Brain microvascular endothelial cell (primary cell): ENCODE results near the gene TRAM2.
A peak's percentile ranks its signal among the peaks of the same experiment; 100 is the strongest.

Experiments used
- DNase-seq: peaks from one replicate; pipeline ENCODE4 v3.0.0-alpha.2; 2020
- H3K27ac ChIP-seq: fragments of 250-450 bp; sonication (Bioruptor Pico); 2 replicates; pipeline ENCODE4 v1.5.1; 2020; ENCODE audit warnings: mild to moderate bottlenecking, moderate library complexity
- H3K27me3 ChIP-seq: fragments of 250-450 bp; sonication (Bioruptor Pico); replicated peaks from 2 replicates; pipeline ENCODE4 v1.5.1; 2020; ENCODE audit warnings: mild to moderate bottlenecking
- H3K36me3 ChIP-seq: fragments of 250-450 bp; sonication (Bioruptor Pico); replicated peaks from 2 replicates; pipeline ENCODE4 v1.5.1; 2020; ENCODE audit warnings: mild to moderate bottlenecking
- H3K4me3 ChIP-seq: 2 replicates; pipeline ENCODE4 v1.5.1; 2011; ENCODE audit warnings: low read depth, mild to moderate bottlenecking, control low read depth, low read length, moderate library complexity
- in situ Hi-C: cut with HindIII; loops from 2 replicates; pipeline ENCODE4 v1.10.0; 2017; ENCODE audit warnings: low sequenced_read_pairs, low pct_ligation_motif_present
- TF ChIP-seq, protein P1 (sequence below): IDR thresholded peaks from 2 replicates; pipeline ENCODE4 v1.5.1; 2011; ENCODE audit warnings: low read depth, mild to moderate bottlenecking, moderate library complexity, low read length, control low read depth, inconsistent platforms; ENCODE audit errors: missing control alignments

TRAM2 gene

DNA sequence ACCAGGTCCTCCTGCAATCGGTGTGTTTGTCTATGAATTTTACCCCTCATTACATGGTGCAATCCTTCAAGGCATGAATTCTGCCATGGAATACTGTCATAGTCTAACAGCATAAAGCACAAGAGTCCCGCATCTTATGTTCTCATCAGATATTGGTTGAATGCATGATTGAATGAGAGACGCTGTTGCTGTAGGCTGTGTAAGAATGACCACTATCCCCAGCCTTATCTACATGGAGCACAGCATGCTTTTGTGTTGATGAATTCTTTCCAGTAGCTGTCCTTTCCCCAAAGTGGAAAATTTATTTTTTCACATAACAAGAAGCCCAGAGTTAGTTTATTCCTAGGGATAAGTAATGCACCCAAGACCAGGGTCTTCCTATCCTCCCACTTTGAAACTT, 5.6 kb upstream of the TRAM2 start:
- H3K27ac ChIP-seq, result no peak overlapping the region

DNA sequence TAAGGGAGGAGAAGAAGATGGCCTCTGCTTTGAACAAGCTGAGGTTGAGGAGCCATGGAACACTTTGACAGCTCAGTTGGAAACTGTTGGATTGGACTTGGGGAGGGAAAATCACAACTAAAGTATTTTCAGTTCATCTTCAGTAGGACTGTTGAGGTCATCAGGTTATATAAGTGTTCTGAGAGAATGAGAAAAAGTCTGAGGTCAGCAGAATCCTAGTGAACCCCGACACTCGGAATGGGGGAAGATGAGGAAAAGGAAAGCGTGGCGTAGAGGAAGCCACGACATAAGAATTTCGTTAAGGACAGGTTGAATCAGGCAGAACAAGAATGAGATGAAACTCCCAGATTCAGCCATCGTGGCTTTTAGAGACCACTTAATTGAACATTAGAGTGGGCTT, 4.0 kb upstream of the TRAM2 start:
- Histone ChIP-seq H3K36me3 (no peaks in the 10 kb centered on the region), H3K4me3 (no peak overlapping the region), H3K27ac (no peak overlapping the region), H3K27me3 (no peaks in the 10 kb centered on the region)
- no peak for DNase-seq
- in situ Hi-C loops, result no loop called here
- TF ChIP-seq, protein P1, sequence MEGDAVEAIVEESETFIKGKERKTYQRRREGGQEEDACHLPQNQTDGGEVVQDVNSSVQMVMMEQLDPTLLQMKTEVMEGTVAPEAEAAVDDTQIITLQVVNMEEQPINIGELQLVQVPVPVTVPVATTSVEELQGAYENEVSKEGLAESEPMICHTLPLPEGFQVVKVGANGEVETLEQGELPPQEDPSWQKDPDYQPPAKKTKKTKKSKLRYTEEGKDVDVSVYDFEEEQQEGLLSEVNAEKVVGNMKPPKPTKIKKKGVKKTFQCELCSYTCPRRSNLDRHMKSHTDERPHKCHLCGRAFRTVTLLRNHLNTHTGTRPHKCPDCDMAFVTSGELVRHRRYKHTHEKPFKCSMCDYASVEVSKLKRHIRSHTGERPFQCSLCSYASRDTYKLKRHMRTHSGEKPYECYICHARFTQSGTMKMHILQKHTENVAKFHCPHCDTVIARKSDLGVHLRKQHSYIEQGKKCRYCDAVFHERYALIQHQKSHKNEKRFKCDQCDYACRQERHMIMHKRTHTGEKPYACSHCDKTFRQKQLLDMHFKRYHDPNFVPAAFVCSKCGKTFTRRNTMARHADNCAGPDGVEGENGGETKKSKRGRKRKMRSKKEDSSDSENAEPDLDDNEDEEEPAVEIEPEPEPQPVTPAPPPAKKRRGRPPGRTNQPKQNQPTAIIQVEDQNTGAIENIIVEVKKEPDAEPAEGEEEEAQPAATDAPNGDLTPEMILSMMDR, result no peak

More for the DNA sequence above, 5.6 kb upstream of the TRAM2 start:
- in situ Hi-C loops, result no loop called here
- DNase-seq, result no peak
- H3K27me3 ChIP-seq, result no peaks in the 10 kb centered on the region
- no peaks in the 10 kb centered on the region for H3K36me3 ChIP-seq
- H3K4me3 ChIP-seq, result no peak overlapping the region
- TF ChIP-seq, protein P1, result no peak

DNA sequence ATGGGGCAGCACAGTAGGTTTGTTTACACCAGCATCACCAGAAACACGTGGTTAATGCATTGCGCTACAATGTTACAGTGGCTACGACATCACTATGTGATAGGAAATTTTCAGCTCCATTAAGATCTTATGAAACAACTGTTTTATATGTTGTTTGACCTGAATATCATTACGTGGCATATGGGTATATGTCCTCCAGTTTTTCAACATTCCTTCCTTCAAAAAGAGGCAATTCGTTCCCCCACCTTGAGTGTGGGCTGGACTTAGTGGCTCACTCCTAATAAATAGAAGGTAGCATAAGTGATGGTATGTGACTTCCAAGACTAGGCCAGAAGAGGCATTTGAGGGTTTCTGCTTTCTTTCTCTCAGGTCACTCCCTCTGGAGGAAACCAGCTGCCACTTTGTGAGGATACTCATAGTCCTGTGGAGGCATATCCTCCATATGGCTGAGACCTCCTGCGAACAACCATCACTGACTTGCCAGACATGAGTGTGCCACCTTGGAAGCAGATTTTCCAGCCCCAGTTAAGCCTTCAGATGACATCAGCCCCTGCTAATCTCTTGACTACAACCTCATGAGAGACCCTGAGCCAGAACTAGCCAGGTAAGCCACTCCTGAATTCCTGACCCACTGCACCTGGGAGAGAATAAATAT, 2.3 kb upstream of the TRAM2 start:
- DNase-seq, result no peak
- in situ Hi-C loops, result no loop called here
- Histone ChIP-seq H3K27ac (no peak overlapping the region), H3K4me3 (no peak overlapping the region), H3K36me3 (peaks cover 2% of the 10 kb centered on the region), H3K27me3 (no peaks in the 10 kb centered on the region)
- TF ChIP-seq, protein P1, result no peak

GRCh38 chr6:52577778-52578463, 1.1 kb upstream of the TRAM2 start:
- Histone ChIP-seq H3K27ac (peak overlapping the region; percentile 92), H3K36me3 (peaks cover 6% of the 10 kb centered on the region), H3K27me3 (no peaks in the 10 kb centered on the region), H3K4me3 (peak overlapping the region; percentile 60)
- DNase-seq, result no peak
- in situ Hi-C loops, result no loop called here
- TF ChIP-seq, protein P1, result no peak

- TF ChIP-seq, protein P1, result peak; percentile 82
- H3K36me3 ChIP-seq, result peaks cover 11% of the 10 kb centered on the region
- DNase-seq, result peak; percentile 78
- peak overlapping the region; percentile 97 for H3K4me3 ChIP-seq
- H3K27ac ChIP-seq, result peak overlapping the region; percentile 92
- in situ Hi-C loops, result no loop called here
- no peaks in the 10 kb centered on the region for H3K27me3 ChIP-seq
Measured at GRCh38 chr6:52576392-52577021, 353 bp downstream of the TRAM2 start.
